Caki2 (cell line): ENCODE results near the gene GPC2. TPM values are rescaled to one million over a fixed set of nuclear protein-coding genes. Genes with fewer than 3 reads are reported as not detected.
"Not testable (repeated sequence)": the region's sequence is repeated elsewhere in the genome, so short reads cannot be mapped to it uniquely, and the experiment has no call there.

Experiments
- DNase-seq: peaks from one replicate; pipeline ENCODE4 v3.0.0-alpha.2; 2015; ENCODE audit warnings: low read depth
- in situ Hi-C: cut with HindIII; loops from 2 replicates; pipeline ENCODE4 v1.10.0; 2016; ENCODE audit warnings: low sequenced_read_pairs, low pct_unique_long_range_greater_than_20kb, mixed read lengths
- total RNA-seq: library from RNA; depleted of rRNA; stranded (reverse); fragments of >200 nt; shearing (Covaris generic); gene quantifications from 2 replicates; pipeline ENCODE4 v1.2.3, GENCODE V29; 2014; ENCODE audit warnings: low replicate concordance

Gene GPC2
- total RNA-seq, 1 experiment from 2014 or later: 1.6 TPM

DNA sequence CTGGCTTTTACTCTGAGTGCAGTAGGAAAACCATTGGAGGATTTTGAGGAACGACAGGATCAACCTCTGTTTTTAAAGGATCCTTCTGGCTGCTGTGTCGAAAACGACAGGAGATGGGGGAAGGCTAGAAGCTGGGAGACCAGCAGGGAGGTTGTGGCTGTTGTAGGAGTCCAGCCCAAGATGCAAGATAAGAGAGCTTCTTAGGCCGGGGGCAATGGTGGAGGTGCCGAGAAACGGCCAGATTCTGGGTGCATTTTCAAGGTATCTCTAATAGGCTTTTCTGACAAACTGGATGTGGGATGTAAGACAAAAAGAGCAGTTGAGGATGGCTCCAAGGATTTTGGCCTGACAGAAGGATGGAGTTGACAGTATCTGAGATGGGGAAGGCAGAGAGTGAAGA, 32.3 kb upstream of the GPC2 start:
- in situ Hi-C loops: no loop called here
- no peak for DNase-seq

- in situ Hi-C loops: no loop called here
- DNase-seq: no peak
These were observed 31.8 kb upstream of the GPC2 start for GRCh38 chr7:100208911-100209408.

GRCh38 chr7:100204454-100204853, 27.3 kb upstream of the GPC2 start:
- in situ Hi-C loops: no loop called here
- DNase-seq: no peak

- DNase-seq: no peak
- in situ Hi-C loops: no loop called here
These were observed 23.5 kb upstream of the GPC2 start for GRCh38 chr7:100200693-100201092.

DNA sequence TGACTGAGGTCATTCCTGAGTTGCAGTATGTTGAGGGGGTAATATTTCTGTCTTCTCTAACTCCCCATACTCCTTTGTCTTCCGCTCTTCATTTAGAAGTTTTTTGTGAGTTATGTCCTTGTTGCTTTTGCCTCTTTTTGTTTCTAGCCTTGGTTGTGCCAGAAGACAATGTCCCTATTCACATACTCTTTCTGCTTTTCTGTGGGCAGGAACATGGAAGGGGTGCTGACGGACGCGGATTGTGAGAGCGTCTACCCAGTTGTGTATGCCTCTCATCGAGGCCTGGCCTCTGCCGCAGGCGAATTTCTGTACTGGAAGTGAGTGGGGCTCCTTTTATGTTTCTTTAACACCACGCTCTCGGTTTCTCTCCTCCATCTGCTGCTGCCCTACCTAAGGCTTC, 21.1 kb upstream of the GPC2 start:
- no peak for DNase-seq
- in situ Hi-C loops: no loop called here

- DNase-seq, in situ Hi-C loops: not testable (repeated sequence)
These were observed 18.7 kb upstream of the GPC2 start for GRCh38 chr7:100195901-100196322.

GRCh38 chr7:100195222-100195621, 18.0 kb upstream of the GPC2 start:
- in situ Hi-C loops: no loop called here
- no peak for DNase-seq

GRCh38 chr7:100192969-100193368, 15.8 kb upstream of the GPC2 start:
- in situ Hi-C loops: no loop called here
- DNase-seq: no peak

DNA sequence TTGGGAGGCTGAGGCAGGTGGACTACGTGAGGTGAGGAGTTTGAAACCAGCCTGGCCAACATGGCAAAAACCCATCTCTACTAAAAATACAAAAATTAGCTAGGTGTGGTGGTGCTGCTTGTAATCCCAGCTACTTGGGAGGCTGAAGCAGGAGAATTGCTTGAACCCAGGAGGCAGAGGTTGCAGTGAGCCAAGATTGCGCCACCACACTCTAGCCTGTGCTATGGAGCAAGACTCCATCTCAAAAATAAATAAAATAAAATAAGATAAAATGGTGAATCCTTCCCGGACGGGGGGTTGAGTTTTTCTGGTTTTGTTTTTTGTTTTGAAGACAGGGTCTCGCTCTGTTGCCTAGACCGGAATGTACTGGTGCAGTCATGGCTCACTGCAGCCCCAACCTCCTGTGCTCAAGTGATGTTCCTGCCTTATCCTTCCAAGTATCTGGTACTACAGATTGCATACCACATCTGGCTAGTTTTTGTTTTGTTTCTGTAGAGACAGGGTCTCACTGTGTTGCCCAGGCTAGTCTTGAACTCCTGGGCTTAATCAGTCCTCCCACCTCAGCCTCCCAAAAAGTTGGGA, 15.2 kb upstream of the GPC2 start:
- DNase-seq, in situ Hi-C loops: not testable (repeated sequence)

DNA sequence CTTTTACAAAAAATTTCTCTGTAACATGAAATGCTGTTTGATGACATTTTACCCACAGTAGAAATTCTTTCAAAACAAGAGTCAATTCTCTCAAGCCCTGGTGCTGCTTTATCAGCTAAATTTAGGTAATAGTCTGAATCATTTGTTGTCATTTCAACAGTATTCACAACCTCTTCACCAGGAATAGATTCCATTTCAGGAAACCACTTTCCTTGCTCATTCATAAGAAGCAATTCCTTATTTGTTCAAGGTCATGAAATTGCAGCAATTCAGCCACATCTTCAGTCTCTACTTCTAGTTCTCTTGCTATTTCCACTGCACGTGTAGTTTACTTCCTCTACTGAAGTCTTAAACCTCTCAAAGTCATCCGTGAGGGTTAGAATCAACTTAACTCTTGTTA, 14.6 kb upstream of the GPC2 start:
- DNase-seq: no peak
- in situ Hi-C loops: no loop called here

- in situ Hi-C loops: no loop called here
- no peak for DNase-seq
These were observed 13.0 kb upstream of the GPC2 start for GRCh38 chr7:100190048-100190711.

DNA sequence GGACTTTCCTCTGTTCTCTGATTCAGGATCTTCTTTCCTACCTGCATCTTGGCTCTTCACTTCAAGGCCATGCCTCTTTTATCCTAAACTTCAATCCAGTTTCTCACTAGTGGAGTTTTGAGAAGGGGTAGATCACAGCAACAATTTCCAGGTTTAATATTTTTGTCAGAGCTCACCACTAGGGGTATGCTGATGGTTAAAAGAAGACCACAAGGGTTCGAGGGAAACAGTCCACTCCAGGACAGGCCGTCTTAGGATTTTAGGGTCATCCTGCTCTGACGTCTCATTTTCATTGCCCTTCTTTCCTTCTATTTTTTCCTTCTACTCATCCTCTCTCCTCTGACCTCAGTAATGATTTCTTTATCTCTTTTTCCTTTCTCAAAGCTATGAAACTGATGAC, 11.9 kb upstream of the GPC2 start:
- in situ Hi-C loops: no loop called here
- no peak for DNase-seq

- no peak for DNase-seq
- in situ Hi-C loops: no loop called here
These were observed 8.5 kb upstream of the GPC2 start for GRCh38 chr7:100185726-100186125.

DNA sequence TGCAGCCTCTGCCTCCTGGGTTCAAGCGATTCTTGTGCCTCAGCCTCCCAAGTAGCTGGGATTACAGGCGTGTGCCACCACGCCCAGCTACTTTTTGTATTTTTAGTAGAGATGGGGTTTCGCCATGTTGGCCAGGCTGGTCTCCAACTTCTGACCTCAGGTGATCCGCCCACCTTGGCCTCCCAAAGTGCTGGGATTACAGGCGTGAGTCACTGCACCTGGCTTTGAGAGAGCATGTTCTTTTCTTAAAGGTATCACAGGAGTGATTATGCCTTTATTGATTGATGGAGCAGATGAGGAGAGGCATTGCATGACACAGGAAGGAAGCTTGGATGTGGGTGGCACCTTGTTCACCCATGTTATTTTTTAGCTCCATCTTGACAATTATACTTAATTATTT, 5.9 kb upstream of the GPC2 start:
- DNase-seq, in situ Hi-C loops: not testable (repeated sequence)

GRCh38 chr7:100182616-100183015, 5.4 kb upstream of the GPC2 start:
- in situ Hi-C loops, DNase-seq: not testable (repeated sequence)

- in situ Hi-C loops, DNase-seq: not testable (repeated sequence)
These were observed 2.9 kb upstream of the GPC2 start for GRCh38 chr7:100180084-100180483.

DNA sequence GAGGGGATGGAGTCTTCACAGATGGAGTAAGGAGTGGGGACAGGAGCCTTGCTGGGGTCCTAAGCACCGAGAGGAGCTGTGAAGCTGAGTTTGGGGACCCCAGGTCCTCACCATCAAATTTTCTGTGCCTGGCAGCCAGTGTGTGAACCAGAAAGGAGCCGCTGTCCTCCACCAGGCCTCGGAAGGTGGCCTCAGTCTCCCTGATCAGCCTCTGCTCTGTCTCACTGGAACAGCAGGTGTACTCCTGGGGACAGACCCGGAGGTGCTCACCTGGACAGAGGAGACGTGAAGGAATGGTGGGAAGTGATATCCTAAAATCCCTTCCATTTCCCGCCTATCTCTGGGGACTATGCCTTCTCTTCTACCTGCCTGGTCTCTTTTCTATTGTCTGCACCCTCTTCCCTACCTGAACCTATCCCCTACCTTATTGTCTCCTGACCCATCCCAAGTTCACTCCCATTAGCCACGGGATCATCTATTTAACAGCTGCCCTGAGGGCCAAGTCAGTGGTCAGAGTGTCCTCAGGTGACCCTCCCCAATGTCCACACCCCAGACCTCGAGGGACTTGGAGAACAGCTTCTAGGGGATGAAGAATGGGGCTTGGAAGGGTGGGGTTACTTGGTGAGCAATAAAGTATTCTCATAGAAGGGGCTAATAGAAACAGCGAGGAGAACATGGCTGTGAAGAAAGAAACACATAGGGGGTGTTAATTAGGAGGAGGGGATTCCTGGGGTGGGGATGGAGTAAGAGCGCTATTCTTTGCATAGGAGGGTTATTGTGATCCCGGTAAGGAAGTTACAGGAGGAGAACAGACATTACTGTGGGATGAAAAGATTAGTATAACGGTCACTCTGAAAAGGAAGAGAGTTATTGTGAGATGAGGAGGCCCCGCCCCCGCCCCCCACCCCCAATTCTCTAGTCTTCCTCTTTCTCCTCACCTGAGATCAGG, 811 bp downstream of the GPC2 start:
- no peak for DNase-seq
- in situ Hi-C loops: no loop called here

- no peak for DNase-seq
- in situ Hi-C loops: no loop called here
These were observed 1.8 kb downstream of the GPC2 start for GRCh38 chr7:100175296-100175935.
